ENCODE data around the gene PRKCI. TPM values are rescaled to one million over a fixed set of nuclear protein-coding genes. Genes with fewer than 3 reads are reported as not detected.
"Not testable (repeated sequence)": the region's sequence is repeated elsewhere in the genome, so short reads cannot be mapped to it uniquely, and the experiment has no call there.

PRKCI gene
- total RNA-seq, 4 donors from 2014 or later = 28.2 to 54.2 (median 34.3) TPM

- no peak for TF ChIP-seq POLR2A (IDR thresholded peaks at IDR 0.05)
- no peak for TF ChIP-seq EP300 (IDR thresholded peaks at IDR 0.05)
- TF ChIP-seq CTCF (IDR thresholded peaks at IDR 0.05) = no peak
- Histone ChIP-seq H3K27me3 (no peaks in the 10 kb centered on the region), H3K36me3 (peaks cover 0 to 57% (median 3%) of the 10 kb centered on the region in 3 donors), H3K9me3 (no peaks in the 10 kb centered on the region), H3K4me3 (no peak overlapping the region), H3K27ac (no peak overlapping the region), H3K4me1 (no peaks in the 10 kb centered on the region)
- DNase-seq (ENCODE audit: low spot score in 2 of 2) = no peak
- 79 to 82% methylated on average over 11 of the region's 11 CpGs for WGBS, 2 donors
Observed at GRCh38 chr3:170270282-170270881, 48.2 kb downstream of the PRKCI start.

- TF ChIP-seq EP300 (IDR thresholded peaks at IDR 0.05) = no peak
- no peak for TF ChIP-seq POLR2A (IDR thresholded peaks at IDR 0.05)
- no peak for TF ChIP-seq CTCF (IDR thresholded peaks at IDR 0.05)
- Histone ChIP-seq H3K27me3 (no peaks in the 10 kb centered on the region), H3K4me1 (no peaks in the 10 kb centered on the region), H3K27ac (no peak overlapping the region), H3K4me3 (no peak overlapping the region), H3K9me3 (no peaks in the 10 kb centered on the region), H3K36me3 (peaks cover 0 to 65% (median 0%) of the 10 kb centered on the region in 3 donors)
- no peak for DNase-seq (ENCODE audit: low spot score in 2 of 2)
- 90 to 92% methylated on average over 2 of the region's 2 CpGs for WGBS, 2 donors
Observed at GRCh38 chr3:170274641-170275040, 52.4 kb downstream of the PRKCI start.

- no peak overlapping the region for H3K4me3 ChIP-seq
- no peaks in the 10 kb centered on the region for H3K9me3 ChIP-seq
- H3K4me1 ChIP-seq = no peaks in the 10 kb centered on the region
- DNase-seq (ENCODE audit: low spot score in 2 of 2) = no peak
- 96 to 98% methylated on average over 3 of the region's 3 CpGs for WGBS, 2 donors
- no peak overlapping the region for H3K27ac ChIP-seq
- TF ChIP-seq POLR2A (IDR thresholded peaks at IDR 0.05) = no peak
- TF ChIP-seq EP300 (IDR thresholded peaks at IDR 0.05) = no peak
- TF ChIP-seq CTCF (IDR thresholded peaks at IDR 0.05) = no peak
- peaks cover 0 to 67% (median 0%) of the 10 kb centered on the region in 3 donors for H3K36me3 ChIP-seq
- no peaks in the 10 kb centered on the region for H3K27me3 ChIP-seq
Observed at GRCh38 chr3:170275832-170276231, 53.6 kb downstream of the PRKCI start.

- WGBS, 2 donors = 91 to 92% methylated on average over 10 of the region's 10 CpGs
- H3K4me3 ChIP-seq = peak overlapping the region in 1 of 4 donors; percentile 24
Observed at GRCh38 chr3:170277311-170277710, 55.1 kb downstream of the PRKCI start.

GRCh38 chr3:170277833-170278580 is 55.8 kb downstream of the PRKCI start:
- no peaks in the 10 kb centered on the region for H3K9me3 ChIP-seq
- H3K27me3 ChIP-seq = no peaks in the 10 kb centered on the region
- 76 to 78% methylated on average over 5 of the region's 5 CpGs for WGBS, 2 donors
- TF ChIP-seq EP300 (IDR thresholded peaks at IDR 0.05) (no peak), CTCF (IDR thresholded peaks at IDR 0.05) (no peak), POLR2A (IDR thresholded peaks at IDR 0.05) (no peak)
- H3K36me3 ChIP-seq = peaks cover 0 to 78% (median 0%) of the 10 kb centered on the region in 3 donors
- H3K27ac ChIP-seq = no peak overlapping the region
- no peaks in the 10 kb centered on the region for H3K4me1 ChIP-seq
- peak overlapping the region in 1 of 4 donors; percentile 24 for H3K4me3 ChIP-seq
- DNase-seq (ENCODE audit: low spot score in 2 of 2) = no peak

More at GRCh38 chr3:170277311-170277710, 55.1 kb downstream of the PRKCI start:
- not testable (repeated sequence) for H3K4me1 ChIP-seq; DNase-seq (ENCODE audit: low spot score in 2 of 2); H3K9me3 ChIP-seq; H3K27ac ChIP-seq; H3K27me3 ChIP-seq
- H3K36me3 ChIP-seq = peaks cover 0 to 76% (median 0%) of the 10 kb centered on the region in 3 donors
